ENCODE measurements around the gene WASF3.

Gene WASF3

GRCh38 chr13:26614721-26615120, 57.2 kb downstream of the WASF3 start:
- FAIRE-seq, result no peak
- no peak for DNase-seq (ENCODE audit: insufficient read length, low spot score)
- TF ChIP-seq PAX5 (IDR thresholded peaks at IDR 0.05; ENCODE audit: insufficient read depth, low read length, severe bottlenecking) (no peak), POLR2AphosphoS5 (IDR thresholded peaks at IDR 0.05; ENCODE audit: low read depth, low read length) (no peak), POLR2A (IDR thresholded peaks at IDR 0.05; ENCODE audit: low read depth, low read length) (no peak), TAF1 (IDR thresholded peaks at IDR 0.05; ENCODE audit: low read depth, low read length) (no peak), SPI1 (IDR thresholded peaks at IDR 0.05; ENCODE audit: low read depth, low read length) (no peak), POU2F2 (IDR thresholded peaks at IDR 0.05; ENCODE audit: low read depth, low read length) (no peak)

DNA sequence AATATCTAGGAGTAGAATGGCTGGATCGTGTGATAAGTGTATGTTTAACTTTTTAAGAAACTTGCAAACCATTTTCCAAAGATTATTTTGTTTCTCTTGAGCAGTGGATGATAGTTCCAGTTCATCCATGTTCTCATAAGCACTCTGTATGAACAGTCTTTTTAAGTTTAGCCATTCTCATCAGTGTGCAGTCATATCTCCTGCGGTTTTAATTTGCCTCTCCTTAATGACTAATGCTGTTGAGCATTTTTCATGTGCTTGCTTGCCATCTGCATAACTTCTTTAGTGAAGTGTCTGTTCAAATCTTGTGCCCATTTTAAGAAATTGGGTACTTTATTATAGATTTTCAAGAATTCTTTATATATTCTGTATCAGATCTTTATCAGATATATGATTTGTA, 58.6 kb downstream of the WASF3 start:
- FAIRE-seq (no peak), DNase-seq (ENCODE audit: insufficient read length, low spot score) (no peak)
- TF ChIP-seq POLR2AphosphoS5 (IDR thresholded peaks at IDR 0.05; ENCODE audit: low read depth, low read length) (no peak), SPI1 (IDR thresholded peaks at IDR 0.05; ENCODE audit: low read depth, low read length) (no peak), TAF1 (IDR thresholded peaks at IDR 0.05; ENCODE audit: low read depth, low read length) (no peak), POLR2A (IDR thresholded peaks at IDR 0.05; ENCODE audit: low read depth, low read length) (no peak), PAX5 (IDR thresholded peaks at IDR 0.05; ENCODE audit: insufficient read depth, low read length, severe bottlenecking) (no peak)

- no peak for FAIRE-seq
These were observed 61.2 kb downstream of the WASF3 start for GRCh38 chr13:26618726-26619125.

GRCh38 chr13:26619358-26619757, 61.9 kb downstream of the WASF3 start:
- no peak for FAIRE-seq

More at GRCh38 chr13:26618726-26619125, 61.2 kb downstream of the WASF3 start:
- DNase-seq (ENCODE audit: insufficient read length, low spot score), result no peak
- TF ChIP-seq PAX5 (IDR thresholded peaks at IDR 0.05; ENCODE audit: insufficient read depth, low read length, severe bottlenecking), result no peak
- no peak for TF ChIP-seq POLR2AphosphoS5 (IDR thresholded peaks at IDR 0.05; ENCODE audit: low read depth, low read length)
- TF ChIP-seq TAF1 (IDR thresholded peaks at IDR 0.05; ENCODE audit: low read depth, low read length), result no peak
- TF ChIP-seq SPI1 (IDR thresholded peaks at IDR 0.05; ENCODE audit: low read depth, low read length), result no peak
- no peak for TF ChIP-seq POU2F2 (IDR thresholded peaks at IDR 0.05; ENCODE audit: low read depth, low read length)
- TF ChIP-seq POLR2A (IDR thresholded peaks at IDR 0.05; ENCODE audit: low read depth, low read length), result no peak

GRCh38 chr13:26621731-26622401, 64.4 kb downstream of the WASF3 start:
- no peak for DNase-seq (ENCODE audit: insufficient read length, low spot score)
- TF ChIP-seq SPI1 (IDR thresholded peaks at IDR 0.05; ENCODE audit: low read depth, low read length) (no peak), TAF1 (IDR thresholded peaks at IDR 0.05; ENCODE audit: low read depth, low read length) (no peak), POLR2AphosphoS5 (IDR thresholded peaks at IDR 0.05; ENCODE audit: low read depth, low read length) (no peak), POU2F2 (IDR thresholded peaks at IDR 0.05; ENCODE audit: low read depth, low read length) (no peak), POLR2A (IDR thresholded peaks at IDR 0.05; ENCODE audit: low read depth, low read length) (no peak), PAX5 (IDR thresholded peaks at IDR 0.05; ENCODE audit: insufficient read depth, low read length, severe bottlenecking) (no peak)
- FAIRE-seq, result no peak

More at GRCh38 chr13:26619358-26619757, 61.9 kb downstream of the WASF3 start:
- TF ChIP-seq TAF1 (IDR thresholded peaks at IDR 0.05; ENCODE audit: low read depth, low read length) (no peak), PAX5 (IDR thresholded peaks at IDR 0.05; ENCODE audit: insufficient read depth, low read length, severe bottlenecking) (no peak), POU2F2 (IDR thresholded peaks at IDR 0.05; ENCODE audit: low read depth, low read length) (no peak), POLR2AphosphoS5 (IDR thresholded peaks at IDR 0.05; ENCODE audit: low read depth, low read length) (no peak), SPI1 (IDR thresholded peaks at IDR 0.05; ENCODE audit: low read depth, low read length) (no peak), POLR2A (IDR thresholded peaks at IDR 0.05; ENCODE audit: low read depth, low read length) (no peak)
- DNase-seq (ENCODE audit: insufficient read length, low spot score), result no peak

- TF ChIP-seq POLR2AphosphoS5 (IDR thresholded peaks at IDR 0.05; ENCODE audit: low read depth, low read length), result no peak
- TF ChIP-seq POLR2A (IDR thresholded peaks at IDR 0.05; ENCODE audit: low read depth, low read length), result no peak
- TF ChIP-seq TAF1 (IDR thresholded peaks at IDR 0.05; ENCODE audit: low read depth, low read length), result no peak
- TF ChIP-seq SPI1 (IDR thresholded peaks at IDR 0.05; ENCODE audit: low read depth, low read length), result no peak
- no peak for TF ChIP-seq PAX5 (IDR thresholded peaks at IDR 0.05; ENCODE audit: insufficient read depth, low read length, severe bottlenecking)
- no peak for TF ChIP-seq POU2F2 (IDR thresholded peaks at IDR 0.05; ENCODE audit: low read depth, low read length)
- FAIRE-seq (no peak), DNase-seq (ENCODE audit: insufficient read length, low spot score) (no peak)
These were observed 65.6 kb downstream of the WASF3 start for GRCh38 chr13:26623125-26623524.

DNA sequence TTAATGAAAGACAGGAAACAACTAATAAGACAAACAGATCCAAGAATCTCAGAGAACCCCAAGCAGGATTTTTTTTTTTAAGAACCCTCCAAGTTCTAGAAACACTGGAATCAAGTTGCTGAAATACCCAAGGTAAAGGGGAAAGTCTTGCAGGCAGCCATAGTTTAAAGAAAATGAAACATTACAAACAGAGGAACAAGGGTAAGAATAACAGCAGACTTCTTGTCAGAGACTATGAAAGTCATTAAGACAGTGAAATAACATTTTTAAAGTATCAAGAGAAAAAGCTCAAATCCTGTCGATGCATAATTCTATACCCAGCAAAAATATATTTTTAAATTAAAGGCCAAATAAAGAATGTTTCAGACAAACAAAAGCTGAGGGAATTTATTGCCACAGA, 67.1 kb downstream of the WASF3 start:
- TF ChIP-seq POLR2A (IDR thresholded peaks at IDR 0.05; ENCODE audit: low read depth, low read length) (no peak), POU2F2 (IDR thresholded peaks at IDR 0.05; ENCODE audit: low read depth, low read length) (no peak), PAX5 (IDR thresholded peaks at IDR 0.05; ENCODE audit: insufficient read depth, low read length, severe bottlenecking) (no peak), TAF1 (IDR thresholded peaks at IDR 0.05; ENCODE audit: low read depth, low read length) (no peak), POLR2AphosphoS5 (IDR thresholded peaks at IDR 0.05; ENCODE audit: low read depth, low read length) (no peak), SPI1 (IDR thresholded peaks at IDR 0.05; ENCODE audit: low read depth, low read length) (no peak)
- FAIRE-seq (no peak), DNase-seq (ENCODE audit: insufficient read length, low spot score) (no peak)

DNA sequence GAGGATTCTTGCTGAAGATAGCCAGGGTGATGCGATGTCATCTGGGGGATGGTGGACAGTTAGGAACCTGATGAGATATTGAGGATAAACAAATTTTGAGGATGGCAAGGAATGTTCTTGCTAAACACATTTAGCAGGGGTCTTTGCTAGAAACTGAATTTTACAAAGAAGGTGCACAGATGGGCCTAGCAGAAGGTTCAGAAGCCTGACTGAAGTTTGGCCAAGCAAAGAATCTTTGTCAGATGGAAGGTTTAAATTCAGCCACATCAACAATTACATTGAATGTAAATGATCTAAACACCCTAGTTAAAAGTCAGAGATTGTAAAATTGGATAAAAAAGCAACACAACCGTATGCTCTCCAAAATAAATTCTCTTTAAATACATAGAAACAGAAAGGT, 68.8 kb downstream of the WASF3 start:
- FAIRE-seq, result no peak
- no peak for DNase-seq (ENCODE audit: insufficient read length, low spot score)
- TF ChIP-seq PAX5 (IDR thresholded peaks at IDR 0.05; ENCODE audit: insufficient read depth, low read length, severe bottlenecking) (no peak), TAF1 (IDR thresholded peaks at IDR 0.05; ENCODE audit: low read depth, low read length) (no peak), POU2F2 (IDR thresholded peaks at IDR 0.05; ENCODE audit: low read depth, low read length) (no peak), SPI1 (IDR thresholded peaks at IDR 0.05; ENCODE audit: low read depth, low read length) (no peak), POLR2A (IDR thresholded peaks at IDR 0.05; ENCODE audit: low read depth, low read length) (no peak), POLR2AphosphoS5 (IDR thresholded peaks at IDR 0.05; ENCODE audit: low read depth, low read length) (no peak)

GRCh38 chr13:26628706-26629105, 71.2 kb downstream of the WASF3 start:
- FAIRE-seq (no peak), DNase-seq (ENCODE audit: insufficient read length, low spot score) (no peak)
- TF ChIP-seq POLR2A (IDR thresholded peaks at IDR 0.05; ENCODE audit: low read depth, low read length) (no peak), POU2F2 (IDR thresholded peaks at IDR 0.05; ENCODE audit: low read depth, low read length) (no peak), POLR2AphosphoS5 (IDR thresholded peaks at IDR 0.05; ENCODE audit: low read depth, low read length) (no peak), SPI1 (IDR thresholded peaks at IDR 0.05; ENCODE audit: low read depth, low read length) (no peak), TAF1 (IDR thresholded peaks at IDR 0.05; ENCODE audit: low read depth, low read length) (no peak)
